NB4 (cell line): ENCODE measurements around the gene BIK.
"Not testable (repeated sequence)": the region's sequence is repeated elsewhere in the genome, so short reads cannot be mapped to it uniquely, and the experiment has no call there.

Source experiments
- DNase-seq: peaks from one replicate; pipeline ENCODE4 v3.0.0; 2010; ENCODE audit warnings: low read depth
- H3K4me3 ChIP-seq: one replicate; pipeline ENCODE4 v1.5.1; 2011; ENCODE audit warnings: mild to moderate bottlenecking, low read depth, low read length, moderate library complexity
- CTCF ChIP-seq: IDR thresholded peaks from one replicate; pipeline ENCODE4 v1.5.1; 2012; ENCODE audit warnings: low read depth, low read length
- MAX ChIP-seq: IDR thresholded peaks from 2 replicates; pipeline ENCODE4 v1.6.1; 2011; ENCODE audit warnings: low read depth, low read length
- MYC ChIP-seq: IDR thresholded peaks from 2 replicates; pipeline ENCODE4 v1.6.1; 2011; ENCODE audit warnings: low read depth, low read length
- POLR2A ChIP-seq: IDR thresholded peaks from 2 replicates; pipeline ENCODE4 v1.6.1; 2011; ENCODE audit warnings: mild to moderate bottlenecking; ENCODE audit not compliant: insufficient read length; ENCODE audit errors: extremely low read depth

BIK gene

GRCh38 chr22:43104056-43104625, 6.4 kb upstream of the BIK start:
- H3K4me3 ChIP-seq = peak overlapping the region; percentile 17
- peak; percentile 84 for DNase-seq
- TF ChIP-seq MAX = peak; percentile 69

GRCh38 chr22:43104950-43105349, 5.6 kb upstream of the BIK start:
- not testable (repeated sequence) for DNase-seq, H3K4me3 ChIP-seq

DNA sequence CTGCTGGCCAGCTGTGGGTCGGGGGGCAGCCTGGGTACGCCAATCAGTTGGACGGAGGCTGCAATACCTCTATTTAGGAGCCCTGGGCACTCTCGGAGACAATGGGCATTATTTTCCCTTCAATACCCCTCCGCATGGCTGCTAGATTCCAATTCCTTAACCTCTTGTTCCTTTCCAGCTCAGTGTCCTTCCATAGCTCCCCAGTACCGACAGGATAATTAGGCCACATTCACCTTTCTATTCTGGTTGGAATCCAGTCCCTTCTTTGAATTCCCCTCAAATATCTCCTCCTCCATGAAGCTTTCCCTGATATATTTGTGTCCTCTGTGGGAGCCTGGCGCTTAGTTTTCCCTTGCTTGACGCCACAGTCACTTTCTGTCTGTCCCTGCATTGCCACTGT, 4.2 kb upstream of the BIK start:
- TF ChIP-seq MYC = no peak
- TF ChIP-seq CTCF = no peak
- TF ChIP-seq POLR2A = no peak
- TF ChIP-seq MAX = no peak
- DNase-seq = no peak
- no peak overlapping the region for H3K4me3 ChIP-seq

GRCh38 chr22:43109511-43109910, 1.0 kb upstream of the BIK start:
- no peak overlapping the region for H3K4me3 ChIP-seq
- no peak for TF ChIP-seq MYC
- no peak for TF ChIP-seq CTCF
- TF ChIP-seq MAX = no peak
- TF ChIP-seq POLR2A = no peak
- no peak for DNase-seq

DNA sequence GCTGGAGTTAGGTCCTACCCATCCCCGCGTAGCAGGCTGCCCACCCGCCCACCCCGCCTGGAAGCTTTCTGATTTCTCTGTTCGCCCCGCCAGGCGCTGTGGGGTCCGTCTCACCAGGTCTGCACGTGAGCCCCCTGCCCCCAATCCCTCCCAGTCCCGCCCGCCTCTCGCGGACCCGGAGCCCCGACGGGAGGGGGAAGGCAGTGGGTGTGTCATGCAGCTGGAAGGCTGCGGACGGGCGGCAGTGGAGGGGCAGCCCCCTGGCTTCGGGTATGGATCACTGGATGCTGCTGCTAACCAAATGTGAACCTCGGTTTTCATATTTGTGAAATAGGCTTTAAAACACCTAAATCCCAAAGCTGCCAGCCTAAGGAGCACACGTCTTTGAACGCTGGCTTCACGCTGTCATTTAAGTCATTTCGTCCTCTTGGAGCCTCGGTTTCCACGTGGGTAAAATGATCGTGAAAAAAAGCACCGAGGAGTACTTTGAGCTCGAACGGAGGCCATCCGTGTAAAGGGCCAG, 568 bp upstream of the BIK start:
- no peak for TF ChIP-seq POLR2A
- no peak for TF ChIP-seq MAX
- no peak for TF ChIP-seq CTCF
- no peak for TF ChIP-seq MYC
- no peak for DNase-seq
- H3K4me3 ChIP-seq = peak overlapping the region; percentile 48

- DNase-seq = peak; percentile 46
- no peak for TF ChIP-seq MAX
- TF ChIP-seq POLR2A = no peak
- TF ChIP-seq MYC = no peak
- no peak for TF ChIP-seq CTCF
- H3K4me3 ChIP-seq = peak overlapping the region; percentile 60
Measured at GRCh38 chr22:43110927-43111623, 525 bp downstream of the BIK start.
